Measurements from ENCODE around the gene ASB1. TPM values are rescaled to one million over a fixed set of nuclear protein-coding genes. Genes with fewer than 3 reads are reported as not detected.

The ASB1 gene
- polyA plus RNA-seq, 1 donor (not counting 4 experiments of a cell fraction or from before 2014, with no cell fraction given), result 13.0 TPM

GRCh38 chr2:238415893-238416292, 10.8 kb upstream of the ASB1 start:
- no peak overlapping the region for H3K27ac ChIP-seq (ENCODE audit: control insufficient read depth, insufficient read depth, low read length)
- no peak overlapping the region for H3K4me2 ChIP-seq (ENCODE audit: control insufficient read depth, extremely low read depth, insufficient read depth, low read depth, low read length)
- dilution Hi-C loops (cut with MboI; ENCODE audit: extremely low pct_ligation_motif_present, low sequenced_read_pairs), result no loop called here
- H3K36me3 ChIP-seq (ENCODE audit: control insufficient read depth in 2 of 2, extremely low read depth in 1 of 2, insufficient read depth in 2 of 2, low read length in 2 of 2), result no peaks in the 10 kb centered on the region
- H3K9me1 ChIP-seq (ENCODE audit: control insufficient read depth, extremely low read depth, insufficient read depth, low read length), result no peaks in the 10 kb centered on the region
- peaks cover 4% of the 10 kb centered on the region for H3K4me1 ChIP-seq (ENCODE audit: control insufficient read depth, extremely low read depth, insufficient read depth, low read length)
- DNase-seq (ENCODE audit: low read depth, low spot score), result no peak
- H3K27me3 ChIP-seq (ENCODE audit: control insufficient read depth, extremely low read depth, insufficient read depth, low read length), result no peaks in the 10 kb centered on the region
- TF ChIP-seq CTCF (optimal IDR thresholded peaks at IDR 0.05 in 1 of 3, IDR thresholded peaks at IDR 0.05 in 1 of 3, conservative IDR thresholded peaks at IDR 0.05 in 1 of 3; ENCODE audit: extremely low read depth in 1 of 3, insufficient read depth in 2 of 3, low read length in 3 of 3) (no peak), EZH2 (IDR thresholded peaks at IDR 0.05; ENCODE audit: low read length) (no peak)
- H4K20me1 ChIP-seq (ENCODE audit: control insufficient read depth, extremely low read depth, insufficient read depth, low read length), result no peaks in the 10 kb centered on the region
- no peak for FAIRE-seq
- H3K79me2 ChIP-seq (ENCODE audit: control insufficient read depth, insufficient read depth, low read length), result no peaks in the 10 kb centered on the region
- no peak overlapping the region for H2AFZ ChIP-seq (ENCODE audit: control insufficient read depth, low read length)
- no peak overlapping the region for H3K4me3 ChIP-seq (ENCODE audit: control insufficient read depth in 2 of 3, extremely low read depth in 1 of 3, insufficient read depth in 2 of 3, low read depth in 1 of 3, low read length in 3 of 3)
- no peak overlapping the region for H3K9ac ChIP-seq (ENCODE audit: control insufficient read depth, extremely low read depth, insufficient read depth, low read length)
- H3K9me3 ChIP-seq (ENCODE audit: control insufficient read depth, low read depth, low read length), result peaks cover 2% of the 10 kb centered on the region

- no peak for FAIRE-seq
- H2AFZ ChIP-seq (ENCODE audit: control insufficient read depth, low read length), result peak overlapping the region; percentile 9
These were observed 8.3 kb upstream of the ASB1 start for GRCh38 chr2:238418196-238418998.

More at GRCh38 chr2:238418196-238418998, 8.3 kb upstream of the ASB1 start:
- H3K9ac ChIP-seq (ENCODE audit: control insufficient read depth, extremely low read depth, insufficient read depth, low read length), result no peak overlapping the region
- H4K20me1 ChIP-seq (ENCODE audit: control insufficient read depth, extremely low read depth, insufficient read depth, low read length), result no peaks in the 10 kb centered on the region
- H3K4me1 ChIP-seq (ENCODE audit: control insufficient read depth, extremely low read depth, insufficient read depth, low read length), result peaks cover 4% of the 10 kb centered on the region
- no peak overlapping the region for H3K4me3 ChIP-seq (ENCODE audit: control insufficient read depth in 2 of 3, extremely low read depth in 1 of 3, insufficient read depth in 2 of 3, low read depth in 1 of 3, low read length in 3 of 3)
- TF ChIP-seq CTCF (optimal IDR thresholded peaks at IDR 0.05 in 1 of 3, IDR thresholded peaks at IDR 0.05 in 1 of 3, conservative IDR thresholded peaks at IDR 0.05 in 1 of 3; ENCODE audit: extremely low read depth in 1 of 3, insufficient read depth in 2 of 3, low read length in 3 of 3), result no peak
- TF ChIP-seq EZH2 (IDR thresholded peaks at IDR 0.05; ENCODE audit: low read length), result no peak
- no peak overlapping the region for H3K27ac ChIP-seq (ENCODE audit: control insufficient read depth, insufficient read depth, low read length)
- H3K36me3 ChIP-seq (ENCODE audit: control insufficient read depth in 2 of 2, extremely low read depth in 1 of 2, insufficient read depth in 2 of 2, low read length in 2 of 2), result no peaks in the 10 kb centered on the region
- no peaks in the 10 kb centered on the region for H3K27me3 ChIP-seq (ENCODE audit: control insufficient read depth, extremely low read depth, insufficient read depth, low read length)
- dilution Hi-C loops (cut with MboI; ENCODE audit: extremely low pct_ligation_motif_present, low sequenced_read_pairs), result no loop called here
- H3K79me2 ChIP-seq (ENCODE audit: control insufficient read depth, insufficient read depth, low read length), result no peaks in the 10 kb centered on the region
- no peaks in the 10 kb centered on the region for H3K9me1 ChIP-seq (ENCODE audit: control insufficient read depth, extremely low read depth, insufficient read depth, low read length)
- DNase-seq (ENCODE audit: low read depth, low spot score), result no peak
- H3K4me2 ChIP-seq (ENCODE audit: control insufficient read depth, extremely low read depth, insufficient read depth, low read depth, low read length), result peak overlapping the region; percentile 27
- peaks cover 2% of the 10 kb centered on the region for H3K9me3 ChIP-seq (ENCODE audit: control insufficient read depth, low read depth, low read length)

Data from keratinocyte (primary cell).